Measurements from ENCODE around the gene CCDC93.

GRCh38 chr2:118056165-118056534, 42.3 kb upstream of the CCDC93 start:
- TF ChIP-seq EZH2phosphoT487 (IDR thresholded peaks at IDR 0.05; ENCODE audit: insufficient read depth, low read depth) (no peak), EZH2 (IDR thresholded peaks at IDR 0.05; ENCODE audit: insufficient read depth, poor library complexity, severe bottlenecking) (no peak)
